Activated naive CD8-positive, alpha-beta T cell treated with anti-CD3 and anti-CD28 coated beads, Interleukin-2, amount 50 U/mL, for 16 hours (primary cell): Measurements from ENCODE around the gene PPP1R12B.
"Not testable (repeated sequence)": the region's sequence is repeated elsewhere in the genome, so short reads cannot be mapped to it uniquely, and the experiment has no call there.

Experiments used
- DNase-seq: peaks from one replicate; pipeline ENCODE4 v3.0.0-alpha.2; 2020; ENCODE audit warnings: low read depth, low spot score

Gene PPP1R12B

GRCh38 chr1:202561726-202562443 lies 213.4 kb downstream of the PPP1R12B start:
- DNase-seq, result no peak

- no peak for DNase-seq
These were observed 214.1 kb downstream of the PPP1R12B start for GRCh38 chr1:202562444-202563060.

GRCh38 chr1:202563818-202564217 lies 215.3 kb downstream of the PPP1R12B start:
- no peak for DNase-seq

- DNase-seq, result no peak
These were observed 216.5 kb downstream of the PPP1R12B start for GRCh38 chr1:202564958-202565495.

GRCh38 chr1:202565890-202566602 lies 217.5 kb downstream of the PPP1R12B start:
- DNase-seq, result no peak

GRCh38 chr1:202567738-202568137 lies 219.2 kb downstream of the PPP1R12B start:
- no peak for DNase-seq

GRCh38 chr1:202568410-202568809 lies 219.9 kb downstream of the PPP1R12B start:
- DNase-seq, result no peak

GRCh38 chr1:202568826-202569225 lies 220.3 kb downstream of the PPP1R12B start:
- no peak for DNase-seq

GRCh38 chr1:202569393-202570322 lies 221.2 kb downstream of the PPP1R12B start:
- DNase-seq, result no peak

GRCh38 chr1:202571719-202572339 lies 223.3 kb downstream of the PPP1R12B start:
- no peak for DNase-seq

GRCh38 chr1:202572867-202573266 lies 224.4 kb downstream of the PPP1R12B start:
- no peak for DNase-seq

GRCh38 chr1:202575918-202576653 lies 227.6 kb downstream of the PPP1R12B start:
- no peak for DNase-seq

- DNase-seq, result no peak
These were observed 228.3 kb downstream of the PPP1R12B start for GRCh38 chr1:202576816-202577215.

GRCh38 chr1:202577381-202577780 lies 228.9 kb downstream of the PPP1R12B start:
- DNase-seq, result no peak

GRCh38 chr1:202578001-202578504 lies 229.6 kb downstream of the PPP1R12B start:
- DNase-seq, result no peak

- DNase-seq, result no peak
These were observed 230.1 kb downstream of the PPP1R12B start for GRCh38 chr1:202578565-202578964.

- no peak for DNase-seq
These were observed 231.3 kb downstream of the PPP1R12B start for GRCh38 chr1:202579806-202580205.

- DNase-seq, result no peak
These were observed 232.1 kb downstream of the PPP1R12B start for GRCh38 chr1:202580619-202581018.

GRCh38 chr1:202582350-202582749 lies 233.9 kb downstream of the PPP1R12B start:
- not testable (repeated sequence) for DNase-seq
